ENCODE results near the gene SYNE1.

- TF ChIP-seq POLR2A (IDR thresholded peaks at IDR 0.05) (no peak), CTCF (IDR thresholded peaks at IDR 0.05) (no peak), POLR2AphosphoS5 (IDR thresholded peaks at IDR 0.05) (no peak)
Observed at GRCh38 chr6:152244998-152245630, 392.0 kb downstream of the SYNE1 start.
